MCF 10A (cell line): ENCODE measurements around the gene DPT. TPM values are rescaled to one million over a fixed set of nuclear protein-coding genes. Genes with fewer than 3 reads are reported as not detected.

ENCODE experiments used
- BruUV-seq: library from RNA; stranded (reverse); fragments of 400-500 nt; replicated peaks from 2 replicates; lab custom pipeline; 2021; lab: Mats Ljungman, UMichigan
- CTCF ChIA-PET: fragments of 300-600 bp; sonication (Branson Sonifier 250); formaldehyde crosslinking; extraction: SDS; loops from one replicate; lab custom pipeline; 2021; ENCODE audit warnings: antibody characterized with exemption, inconsistent platforms; lab: Yijun Ruan, JAX
- POLR2A ChIA-PET: fragments of 300-600, 350-650 bp; sonication (Branson Sonifier 250); formaldehyde crosslinking; extraction: SDS; loops from one replicate; lab custom pipeline; 2020; ENCODE audit warnings: antibody characterized with exemption, inconsistent platforms; lab: Yijun Ruan, JAX
- DNase-seq: peaks from one replicate; pipeline ENCODE4 v3.0.0-alpha.2; 2018; ENCODE audit not compliant: unreplicated experiment
- H3K27ac Mint-ChIP-seq: one replicate; pipeline ENCODE4 v1.8.0; 2022; ENCODE audit warnings: mild to moderate bottlenecking, low read depth, mixed read lengths; ENCODE audit not compliant: unreplicated experiment
- H3K27me3 Mint-ChIP-seq: one replicate; pipeline ENCODE4 v1.8.0; 2022; ENCODE audit warnings: mixed read lengths; ENCODE audit not compliant: insufficient read depth, unreplicated experiment
- H3K36me3 Mint-ChIP-seq: one replicate; pipeline ENCODE4 v1.8.0; 2022; ENCODE audit warnings: mild to moderate bottlenecking, moderate library complexity, mixed read lengths; ENCODE audit not compliant: insufficient read depth, unreplicated experiment
- H3K4me1 Mint-ChIP-seq: one replicate; pipeline ENCODE4 v1.8.0; 2022; ENCODE audit warnings: mixed read lengths; ENCODE audit not compliant: insufficient read depth, unreplicated experiment
- H3K4me3 Mint-ChIP-seq: one replicate; pipeline ENCODE4 v1.8.0; 2022; ENCODE audit warnings: mild to moderate bottlenecking, moderate library complexity, mixed read lengths; ENCODE audit not compliant: unreplicated experiment
- H3K9me3 Mint-ChIP-seq: one replicate; pipeline ENCODE4 v1.8.0; 2022; ENCODE audit warnings: mixed read lengths; ENCODE audit not compliant: unreplicated experiment
- intact Hi-C: fragments of 100-400 bp; cut with micrococcal nuclease; formaldehyde crosslinking; loops from 2 replicates; pipeline ENCODE4 v1.14.1; 2022
- total RNA-seq: library from RNA; stranded (reverse); gene quantifications from 2 replicates; pipeline ENCODE4 v1.2.3, GENCODE V29; 2022
- TF ChIP-seq, protein P1 (sequence below): fragments of 200-600 bp; IDR thresholded peaks from one replicate; pipeline ENCODE4 v1.8.0; 2022; ENCODE audit warnings: antibody characterized with exemption, mild to moderate bottlenecking; ENCODE audit not compliant: unreplicated experiment

Gene DPT
- total RNA-seq, 1 experiment from 2014 or later: 1.9 TPM

DNA sequence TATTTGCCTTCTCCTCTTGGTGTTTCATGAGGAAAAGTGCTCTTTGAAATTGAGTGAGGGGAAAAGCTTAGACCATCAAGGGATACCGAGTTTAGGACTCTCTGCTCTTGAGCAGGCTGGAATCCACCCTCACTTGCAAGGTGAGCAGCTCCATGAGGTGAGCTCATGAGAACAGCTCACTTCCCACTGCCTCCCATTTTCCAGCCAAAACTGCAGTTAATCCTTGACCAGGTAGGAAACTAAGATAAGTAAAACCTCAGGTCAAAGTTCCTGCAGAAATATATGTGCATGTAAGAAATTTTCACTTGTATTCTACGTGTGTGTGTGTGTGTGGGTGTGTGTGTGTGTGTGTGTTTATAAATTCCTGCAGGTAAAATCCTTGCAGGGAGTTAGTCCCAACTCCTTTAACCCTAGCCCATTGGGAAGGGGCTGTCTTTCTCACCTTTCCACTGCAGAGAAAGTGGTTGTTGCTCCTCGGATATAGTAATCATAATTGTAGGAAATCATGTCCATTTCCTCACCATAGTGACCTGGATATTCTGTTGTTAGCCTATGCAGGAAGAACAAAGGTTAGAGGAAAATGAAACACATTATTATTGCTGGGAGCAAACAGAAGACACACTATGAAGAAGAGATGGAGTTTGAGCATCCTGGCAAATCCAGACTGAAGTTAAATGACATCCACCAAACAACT is 28.3 kb downstream of the DPT start:
- intact Hi-C loops: no loop called here
- TF ChIP-seq, protein P1, sequence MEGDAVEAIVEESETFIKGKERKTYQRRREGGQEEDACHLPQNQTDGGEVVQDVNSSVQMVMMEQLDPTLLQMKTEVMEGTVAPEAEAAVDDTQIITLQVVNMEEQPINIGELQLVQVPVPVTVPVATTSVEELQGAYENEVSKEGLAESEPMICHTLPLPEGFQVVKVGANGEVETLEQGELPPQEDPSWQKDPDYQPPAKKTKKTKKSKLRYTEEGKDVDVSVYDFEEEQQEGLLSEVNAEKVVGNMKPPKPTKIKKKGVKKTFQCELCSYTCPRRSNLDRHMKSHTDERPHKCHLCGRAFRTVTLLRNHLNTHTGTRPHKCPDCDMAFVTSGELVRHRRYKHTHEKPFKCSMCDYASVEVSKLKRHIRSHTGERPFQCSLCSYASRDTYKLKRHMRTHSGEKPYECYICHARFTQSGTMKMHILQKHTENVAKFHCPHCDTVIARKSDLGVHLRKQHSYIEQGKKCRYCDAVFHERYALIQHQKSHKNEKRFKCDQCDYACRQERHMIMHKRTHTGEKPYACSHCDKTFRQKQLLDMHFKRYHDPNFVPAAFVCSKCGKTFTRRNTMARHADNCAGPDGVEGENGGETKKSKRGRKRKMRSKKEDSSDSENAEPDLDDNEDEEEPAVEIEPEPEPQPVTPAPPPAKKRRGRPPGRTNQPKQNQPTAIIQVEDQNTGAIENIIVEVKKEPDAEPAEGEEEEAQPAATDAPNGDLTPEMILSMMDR: no peak

DNA sequence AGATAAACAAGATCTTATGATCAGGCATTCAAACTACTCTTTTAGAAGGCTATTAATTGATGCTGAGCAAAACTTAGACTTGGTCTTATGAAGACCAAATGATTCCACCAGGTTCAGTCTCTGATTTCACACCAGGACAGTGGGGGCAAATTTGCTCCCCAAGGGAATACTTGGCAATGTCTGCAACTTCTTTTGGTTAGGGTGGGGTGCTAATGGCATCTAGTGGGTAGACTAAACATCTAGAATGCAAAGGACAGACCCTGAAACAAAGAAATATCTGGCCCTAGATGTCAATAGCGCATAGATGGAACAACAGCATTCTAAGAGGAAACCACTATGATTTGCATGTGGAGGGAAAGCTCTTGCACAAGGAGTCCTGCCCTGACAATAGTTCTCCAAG is 30.6 kb downstream of the DPT start:
- TF ChIP-seq, protein P1: no peak
- intact Hi-C loops: no loop called here
- no peak for DNase-seq
- CTCF ChIA-PET: no interaction called here
- Mint-ChIP-seq H3K4me1 (no peaks in the 10 kb centered on the region), H3K27me3 (no peaks in the 10 kb centered on the region), H3K4me3 (no peak overlapping the region), H3K36me3 (no peaks in the 10 kb centered on the region), H3K27ac (no peak overlapping the region), H3K9me3 (no peaks in the 10 kb centered on the region)
- POLR2A ChIA-PET: no interaction called here
- no TSS peak for BruUV-seq

More for the DNA sequence above, 28.3 kb downstream of the DPT start:
- Mint-ChIP-seq H3K27me3 (no peaks in the 10 kb centered on the region), H3K27ac (no peak overlapping the region), H3K4me1 (no peaks in the 10 kb centered on the region), H3K4me3 (no peak overlapping the region), H3K36me3 (no peaks in the 10 kb centered on the region), H3K9me3 (no peaks in the 10 kb centered on the region)
- POLR2A ChIA-PET: interaction anchor here (1.8 kb wide), 1 partner anchor 64 kb away, joined by 5 read pairs; no protein-coding TSS in a partner anchor
- DNase-seq: no peak
- no TSS peak for BruUV-seq
- CTCF ChIA-PET: interaction anchor here (0.5 to 1.2 kb wide), 3 partner anchors 20 to 74 kb away, joined by 3 to 5 read pairs (median 3); no protein-coding TSS in a partner anchor

DNA sequence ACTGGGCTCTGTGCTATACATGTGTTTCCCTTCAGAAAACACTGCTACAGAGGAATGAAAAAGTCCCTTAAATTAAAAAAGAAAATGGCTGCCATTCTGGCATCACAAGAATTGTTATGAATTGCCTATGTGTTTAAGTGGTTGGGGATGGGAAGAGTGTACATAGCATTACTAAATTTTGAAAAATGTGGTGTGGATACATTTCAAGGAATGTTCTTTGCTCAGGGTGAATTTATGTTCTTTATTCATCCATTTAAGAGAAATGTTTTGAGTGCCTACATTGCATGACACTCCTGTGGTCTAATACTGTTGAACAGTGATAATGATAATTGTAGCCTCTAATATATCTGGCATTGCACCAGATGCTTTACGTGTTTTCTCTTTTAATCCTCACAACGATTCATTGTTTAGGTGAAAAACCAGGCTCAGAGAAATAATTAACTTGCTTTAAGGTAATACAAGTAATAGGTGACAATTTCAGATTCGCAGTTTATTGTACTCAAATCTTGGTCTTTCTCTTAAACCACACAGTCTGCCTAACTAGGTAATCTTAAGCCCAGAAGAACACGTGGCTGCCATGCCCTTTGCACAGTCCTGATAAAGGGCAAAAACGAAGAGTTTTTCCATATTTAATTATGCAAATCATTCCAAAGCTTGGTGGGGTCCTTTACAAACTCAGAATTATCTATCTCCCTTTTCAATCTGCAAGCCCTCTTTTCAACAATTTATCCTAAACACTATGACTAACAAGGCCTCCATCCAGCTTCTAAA is 31.5 kb downstream of the DPT start:
- POLR2A ChIA-PET: interaction anchor here (0.5 to 1.1 kb wide), 2 partner anchors 8 to 87 kb away, joined by 3 read pairs; no protein-coding TSS in a partner anchor
- H3K4me1 Mint-ChIP-seq: no peaks in the 10 kb centered on the region
- H3K27me3 Mint-ChIP-seq: no peaks in the 10 kb centered on the region
- no peak overlapping the region for H3K4me3 Mint-ChIP-seq
- H3K9me3 Mint-ChIP-seq: no peaks in the 10 kb centered on the region
- DNase-seq: no peak
- no TSS peak for BruUV-seq
- intact Hi-C loops: no loop called here
- H3K36me3 Mint-ChIP-seq: no peaks in the 10 kb centered on the region
- TF ChIP-seq, protein P1: no peak
- CTCF ChIA-PET: interaction anchor here (0.7 kb wide), 1 partner anchor 17 kb away, joined by 3 read pairs; no protein-coding TSS in a partner anchor
- H3K27ac Mint-ChIP-seq: no peak overlapping the region
